Mesothelial cell of epicardium (in vitro differentiated cells): ENCODE results near the gene ASB5. TPM values are rescaled to one million over a fixed set of nuclear protein-coding genes. Genes with fewer than 3 reads are reported as not detected.

Experiments used
- DNase-seq, 2 experiments: peaks; one replicate each; pipeline ENCODE4 v3.0.0; 2021; ENCODE audit warnings: low spot score in 2 of 2; ENCODE audit not compliant: unreplicated experiment in 2 of 2
- H3K27ac Mint-ChIP-seq: 2 replicates; pipeline ENCODE4 v1.8.0; 2021; ENCODE audit warnings: mixed read lengths
- H3K27me3 Mint-ChIP-seq: 2 replicates; pipeline ENCODE4 v1.8.0; 2021; ENCODE audit warnings: low read depth, mixed read lengths
- H3K36me3 Mint-ChIP-seq: 2 replicates; pipeline ENCODE4 v1.8.0; 2021; ENCODE audit warnings: mixed read lengths
- H3K4me1 Mint-ChIP-seq: 2 replicates; pipeline ENCODE4 v1.8.0; 2021; ENCODE audit warnings: mixed read lengths
- H3K4me3 Mint-ChIP-seq: 2 replicates; pipeline ENCODE4 v1.8.0; 2021; ENCODE audit warnings: mild to moderate bottlenecking, moderate library complexity, mixed read lengths
- H3K9me3 Mint-ChIP-seq: 2 replicates; pipeline ENCODE4 v1.8.0; 2021; ENCODE audit warnings: mixed read lengths
- total RNA-seq: library from RNA; stranded (reverse); gene quantifications from 3 replicates; pipeline ENCODE4 v1.2.1, GENCODE V29; 2021
- TF ChIP-seq, protein P1 (sequence below): fragments of 200-600 bp; sonication (generic); IDR thresholded peaks from one replicate; pipeline ENCODE4 v1.5.0; 2021; ENCODE audit warnings: antibody characterized with exemption; ENCODE audit not compliant: unreplicated experiment

Gene ASB5
- total RNA-seq, 1 donor from 2014 or later = not detected

GRCh38 chr4:176307666-176307930 is 38.6 kb upstream of the ASB5 start:
- Mint-ChIP-seq H3K4me3 (no peak overlapping the region), H3K9me3 (no peaks in the 10 kb centered on the region), H3K27me3 (peaks cover 2% of the 10 kb centered on the region), H3K36me3 (no peaks in the 10 kb centered on the region), H3K27ac (no peak overlapping the region), H3K4me1 (no peaks in the 10 kb centered on the region)
- TF ChIP-seq, protein P1, sequence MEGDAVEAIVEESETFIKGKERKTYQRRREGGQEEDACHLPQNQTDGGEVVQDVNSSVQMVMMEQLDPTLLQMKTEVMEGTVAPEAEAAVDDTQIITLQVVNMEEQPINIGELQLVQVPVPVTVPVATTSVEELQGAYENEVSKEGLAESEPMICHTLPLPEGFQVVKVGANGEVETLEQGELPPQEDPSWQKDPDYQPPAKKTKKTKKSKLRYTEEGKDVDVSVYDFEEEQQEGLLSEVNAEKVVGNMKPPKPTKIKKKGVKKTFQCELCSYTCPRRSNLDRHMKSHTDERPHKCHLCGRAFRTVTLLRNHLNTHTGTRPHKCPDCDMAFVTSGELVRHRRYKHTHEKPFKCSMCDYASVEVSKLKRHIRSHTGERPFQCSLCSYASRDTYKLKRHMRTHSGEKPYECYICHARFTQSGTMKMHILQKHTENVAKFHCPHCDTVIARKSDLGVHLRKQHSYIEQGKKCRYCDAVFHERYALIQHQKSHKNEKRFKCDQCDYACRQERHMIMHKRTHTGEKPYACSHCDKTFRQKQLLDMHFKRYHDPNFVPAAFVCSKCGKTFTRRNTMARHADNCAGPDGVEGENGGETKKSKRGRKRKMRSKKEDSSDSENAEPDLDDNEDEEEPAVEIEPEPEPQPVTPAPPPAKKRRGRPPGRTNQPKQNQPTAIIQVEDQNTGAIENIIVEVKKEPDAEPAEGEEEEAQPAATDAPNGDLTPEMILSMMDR = no peak
- no peak for DNase-seq

GRCh38 chr4:176306837-176307665 is 38.0 kb upstream of the ASB5 start:
- Mint-ChIP-seq H3K9me3 (no peaks in the 10 kb centered on the region), H3K4me1 (no peaks in the 10 kb centered on the region), H3K36me3 (no peaks in the 10 kb centered on the region), H3K4me3 (no peak overlapping the region), H3K27me3 (no peaks in the 10 kb centered on the region), H3K27ac (no peak overlapping the region)
- DNase-seq = no peak
- TF ChIP-seq, protein P1 = no peak

DNA sequence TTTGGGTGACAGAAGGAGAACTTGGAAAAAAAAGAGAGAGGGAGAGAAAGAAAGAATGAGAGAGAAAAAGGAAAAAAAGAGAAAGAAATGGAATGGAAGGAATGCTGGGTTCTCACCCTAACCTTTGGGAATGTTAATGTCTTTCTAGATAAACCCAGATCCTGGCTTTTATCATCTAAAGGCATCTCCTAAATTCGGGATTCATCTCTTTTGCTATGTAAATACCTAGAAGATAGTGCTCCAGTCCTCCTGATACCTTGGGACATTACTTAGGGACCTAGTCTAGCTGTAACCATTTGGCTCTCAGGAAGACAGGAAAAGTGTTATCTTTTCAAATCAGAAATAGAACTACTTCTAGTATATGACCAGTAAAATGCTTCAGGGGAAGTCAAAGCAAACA is 34.9 kb upstream of the ASB5 start:
- no peaks in the 10 kb centered on the region for H3K9me3 Mint-ChIP-seq
- no peak overlapping the region for H3K27ac Mint-ChIP-seq
- TF ChIP-seq, protein P1 = no peak

DNA sequence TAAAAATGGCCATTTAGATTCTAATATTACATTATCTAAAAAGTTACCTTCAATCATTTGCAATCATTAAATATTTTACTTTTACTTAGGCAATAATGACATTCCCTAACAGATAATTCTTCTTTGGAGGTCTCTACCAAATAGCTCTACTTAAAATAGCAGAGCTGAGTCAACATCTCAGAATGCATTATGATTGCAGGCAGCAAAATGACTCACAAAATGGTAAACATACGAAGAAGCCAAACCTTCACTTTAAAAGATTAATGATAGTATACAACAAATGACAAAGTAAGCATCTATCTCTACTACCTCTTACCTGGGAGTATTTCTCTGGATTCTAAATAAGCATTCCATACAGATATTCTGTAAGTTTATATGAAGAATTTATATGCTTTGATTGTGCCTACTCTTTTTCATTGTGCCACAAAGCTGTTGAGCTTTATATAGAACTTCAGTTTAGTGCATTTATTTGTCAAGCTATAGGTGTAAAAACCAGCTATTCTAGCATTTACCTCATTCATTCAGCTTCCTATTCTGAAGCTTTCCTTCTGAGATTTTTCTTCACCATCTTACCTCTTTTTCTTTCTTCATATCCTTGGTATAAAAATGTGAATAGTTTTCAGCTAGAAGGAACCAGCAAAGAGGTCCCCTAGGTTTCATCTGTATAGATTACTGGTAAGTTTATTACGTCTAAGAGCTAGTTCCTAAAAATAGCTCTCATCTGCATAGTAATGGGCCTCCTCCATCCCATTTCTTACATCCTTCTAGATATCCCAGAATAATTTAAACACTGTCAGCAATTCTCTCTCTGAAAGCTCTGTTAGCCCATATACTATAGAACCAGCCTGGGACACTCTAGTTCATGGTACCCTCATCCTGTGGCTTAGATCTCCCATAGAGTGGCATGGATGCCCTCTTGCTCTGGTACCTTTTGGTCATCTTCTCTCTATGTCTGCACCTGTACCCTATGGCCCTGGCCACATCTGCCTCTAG is 33.6 kb upstream of the ASB5 start:
- H3K27ac Mint-ChIP-seq = no peak overlapping the region
- no peak overlapping the region for H3K4me3 Mint-ChIP-seq
- TF ChIP-seq, protein P1 = no peak
- DNase-seq = no peak
- no peaks in the 10 kb centered on the region for H3K4me1 Mint-ChIP-seq
- no peaks in the 10 kb centered on the region for H3K36me3 Mint-ChIP-seq
- no peaks in the 10 kb centered on the region for H3K9me3 Mint-ChIP-seq
- no peaks in the 10 kb centered on the region for H3K27me3 Mint-ChIP-seq

More for the DNA sequence above, 34.9 kb upstream of the ASB5 start:
- Mint-ChIP-seq H3K4me3 (no peak overlapping the region), H3K36me3 (no peaks in the 10 kb centered on the region), H3K4me1 (no peaks in the 10 kb centered on the region), H3K27me3 (no peaks in the 10 kb centered on the region)
- no peak for DNase-seq

DNA sequence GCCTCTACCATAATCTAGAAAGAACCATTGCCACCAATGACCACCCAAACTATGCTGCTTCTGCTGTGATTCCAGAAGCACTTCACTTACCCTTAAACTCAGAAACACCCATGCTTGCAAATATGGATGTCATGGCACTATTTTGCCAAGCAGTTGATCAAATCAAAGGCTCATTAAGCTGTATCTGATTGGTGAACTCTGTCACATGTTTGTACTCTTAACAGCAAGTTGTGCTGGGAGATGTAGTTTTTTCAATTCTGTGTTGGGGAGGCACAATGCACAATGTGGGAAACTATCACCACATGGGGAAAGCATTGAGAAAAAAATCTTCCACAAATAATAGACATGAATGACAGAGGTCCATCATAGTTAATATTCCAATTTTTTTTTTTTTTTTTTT is 31.5 kb upstream of the ASB5 start:
- Mint-ChIP-seq H3K4me3 (no peak overlapping the region), H3K27ac (no peak overlapping the region), H3K9me3 (no peaks in the 10 kb centered on the region), H3K4me1 (no peaks in the 10 kb centered on the region), H3K36me3 (no peaks in the 10 kb centered on the region), H3K27me3 (no peaks in the 10 kb centered on the region)
- DNase-seq = no peak
- TF ChIP-seq, protein P1 = no peak
